DND-41 (cell line): Measurements from ENCODE around the gene GDPD4.

ENCODE experiments used
- ATAC-seq: fragments of 200-7000 bp; cut with Tn5 transposase; 3 replicates; pipeline ENCODE4 v1.9.1; 2021; ENCODE audit warnings: low read depth; ENCODE audit not compliant: insufficient read depth
- DNase-seq: peaks from one replicate; pipeline ENCODE4 v3.0.0-alpha.2; 2020
- H2AFZ ChIP-seq: 2 replicates; pipeline ENCODE4 v1.6.0; 2012; ENCODE audit warnings: low read depth, low read length
- H3K27ac ChIP-seq: 2 replicates; pipeline ENCODE4 v1.5.1; 2012; ENCODE audit warnings: low read length, inconsistent platforms
- H3K27me3 ChIP-seq: fragments of 200-600 bp; sonication (generic); 2 replicates; pipeline ENCODE4 v1.6.0; 2012; ENCODE audit warnings: low read length, mild to moderate bottlenecking, inconsistent platforms; ENCODE audit not compliant: insufficient read depth, poor library complexity
- H3K36me3 ChIP-seq: 2 replicates; pipeline ENCODE4 v1.5.1; 2012; ENCODE audit warnings: low read length, inconsistent platforms; ENCODE audit not compliant: insufficient read depth
- H3K4me1 ChIP-seq: 2 replicates; pipeline ENCODE4 v1.5.1; 2012; ENCODE audit warnings: mild to moderate bottlenecking, low read length; ENCODE audit not compliant: insufficient read depth
- H3K4me2 ChIP-seq: 2 replicates; pipeline ENCODE4 v1.6.0; 2012; ENCODE audit warnings: mild to moderate bottlenecking, moderate library complexity, low read length, inconsistent platforms; ENCODE audit not compliant: insufficient read depth
- H3K4me3 ChIP-seq, 2 experiments: fragments of 200-600 bp in 1 of 2; shearing (Covaris generic) in 1 of 2; 2 replicates each; pipeline ENCODE4 v1.5.1; 2012 to 2016; ENCODE audit warnings: inconsistent platforms in 2 of 2, low read length in 2 of 2, mild to moderate bottlenecking in 2 of 2, low read depth in 1 of 2, moderate library complexity in 1 of 2
- H3K79me2 ChIP-seq: 2 replicates; pipeline ENCODE4 v1.6.0; 2012; ENCODE audit warnings: low read length, inconsistent platforms; ENCODE audit not compliant: insufficient read depth
- H3K9ac ChIP-seq: 2 replicates; pipeline ENCODE4 v1.6.0; 2012; ENCODE audit warnings: low read depth, mild to moderate bottlenecking, inconsistent platforms, low read length, moderate library complexity
- H3K9me3 ChIP-seq: 2 replicates; pipeline ENCODE4 v1.5.1; 2012; ENCODE audit warnings: low read length, moderate library complexity, mild to moderate bottlenecking, inconsistent platforms; ENCODE audit not compliant: insufficient read depth, severe bottlenecking
- H4K20me1 ChIP-seq: 2 replicates; pipeline ENCODE4 v1.6.0; 2012; ENCODE audit warnings: low read length; ENCODE audit not compliant: insufficient read depth
- CTCF ChIP-seq: IDR thresholded peaks from 2 replicates; pipeline ENCODE4 v1.5.1; 2012; ENCODE audit warnings: borderline replicate concordance, low read length, moderate library complexity, mild to moderate bottlenecking; ENCODE audit not compliant: poor library complexity, severe bottlenecking; ENCODE audit errors: extremely low read depth
- EZH2 ChIP-seq: IDR thresholded peaks from 3 replicates; pipeline ENCODE4 v1.6.1; 2012; ENCODE audit warnings: borderline replicate concordance, low read depth, mild to moderate bottlenecking, moderate library complexity, low read length, inconsistent platforms; ENCODE audit not compliant: severe bottlenecking

Gene GDPD4

GRCh38 chr11:77191823-77192495, 109.5 kb downstream of the GDPD4 start:
- ATAC-seq, result 0 out of 3 replicates have a peak, but pooled peaks have one; percentile 34
- H4K20me1 ChIP-seq, result no peaks in the 10 kb centered on the region
- no peaks in the 10 kb centered on the region for H3K27me3 ChIP-seq
- no peaks in the 10 kb centered on the region for H3K4me1 ChIP-seq
- no peak overlapping the region for H3K9ac ChIP-seq
- H3K4me2 ChIP-seq, result no peak overlapping the region
- no peaks in the 10 kb centered on the region for H3K36me3 ChIP-seq
- peak; percentile 47 for TF ChIP-seq CTCF
- TF ChIP-seq EZH2, result no peak
- H3K4me3 ChIP-seq, result no peak overlapping the region
- no peaks in the 10 kb centered on the region for H3K9me3 ChIP-seq
- peak; percentile 40 for DNase-seq
- H3K27ac ChIP-seq, result no peak overlapping the region
- H2AFZ ChIP-seq, result no peak overlapping the region
- H3K79me2 ChIP-seq, result no peaks in the 10 kb centered on the region

DNA sequence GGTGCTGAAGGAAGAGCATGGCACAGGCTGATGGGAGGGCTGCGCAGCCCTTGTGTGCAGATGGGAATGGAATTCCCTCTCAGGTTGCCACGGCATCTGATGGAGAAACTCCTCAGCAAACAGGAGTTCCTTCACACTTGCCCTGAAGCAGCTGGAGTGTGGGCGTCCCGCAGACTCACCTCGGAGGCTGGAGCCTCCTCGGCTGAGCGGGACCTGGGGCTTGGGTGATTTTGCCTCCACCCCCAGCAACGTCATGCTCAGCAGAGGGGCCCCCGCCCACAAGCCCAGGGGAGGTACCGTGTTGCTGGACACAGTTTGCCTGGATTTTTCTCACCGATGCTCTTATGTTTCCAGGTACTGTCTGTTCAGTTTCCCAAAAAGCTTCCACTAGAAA, 110.1 kb downstream of the GDPD4 start:
- DNase-seq (no peak), ATAC-seq (no peak)
- Histone ChIP-seq H3K36me3 (no peaks in the 10 kb centered on the region), H3K4me1 (no peaks in the 10 kb centered on the region), H3K4me3 (no peak overlapping the region), H3K27me3 (no peaks in the 10 kb centered on the region), H3K4me2 (no peak overlapping the region), H4K20me1 (no peaks in the 10 kb centered on the region), H3K79me2 (no peaks in the 10 kb centered on the region), H3K27ac (no peak overlapping the region), H2AFZ (no peak overlapping the region), H3K9ac (no peak overlapping the region), H3K9me3 (no peaks in the 10 kb centered on the region)
- TF ChIP-seq CTCF, result no peak
- TF ChIP-seq EZH2, result no peak

DNA sequence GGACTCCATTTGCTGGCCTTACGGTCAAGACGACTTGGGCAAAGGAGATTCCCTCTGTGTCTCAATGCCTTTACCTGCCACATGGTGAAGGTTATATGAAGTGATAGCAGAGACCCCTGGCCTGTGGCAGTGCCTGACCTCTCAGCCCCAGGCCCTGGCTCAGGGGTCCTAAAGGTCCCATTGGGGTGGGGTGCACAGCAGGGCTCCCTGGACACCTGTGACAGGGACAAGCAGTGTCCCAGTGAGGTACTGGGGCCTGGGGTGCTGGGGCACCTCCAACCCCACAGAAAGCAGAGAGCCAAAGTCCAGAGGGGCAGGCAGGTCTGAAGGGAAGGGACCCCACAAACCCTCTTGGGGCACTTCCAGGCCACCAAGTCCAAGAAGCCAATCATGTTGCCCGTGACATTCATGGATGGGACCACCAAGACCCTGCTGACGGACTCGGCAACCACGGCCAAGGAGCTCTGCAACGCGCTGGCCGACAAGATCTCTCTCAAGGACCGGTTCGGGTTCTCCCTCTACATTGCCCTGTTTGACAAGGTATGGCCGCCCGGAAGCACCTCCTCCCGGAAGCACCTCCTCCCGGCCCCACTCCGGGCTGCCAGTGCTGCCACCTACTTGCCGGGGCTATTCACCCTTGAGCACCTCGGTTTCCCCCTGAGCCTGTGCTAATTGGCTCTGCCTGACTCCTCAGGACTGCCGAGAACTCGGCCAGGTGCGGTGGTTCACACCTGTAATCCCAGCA, 111.0 kb downstream of the GDPD4 start:
- no peak overlapping the region for H2AFZ ChIP-seq
- no peaks in the 10 kb centered on the region for H3K4me1 ChIP-seq
- no peak for ATAC-seq

More for the DNA sequence above, 111.0 kb downstream of the GDPD4 start:
- H3K9ac ChIP-seq, result no peak overlapping the region
- no peaks in the 10 kb centered on the region for H3K9me3 ChIP-seq
- H3K27me3 ChIP-seq, result no peaks in the 10 kb centered on the region
- no peak overlapping the region for H3K4me3 ChIP-seq
- DNase-seq, result no peak
- no peaks in the 10 kb centered on the region for H4K20me1 ChIP-seq
- no peak overlapping the region for H3K27ac ChIP-seq
- H3K4me2 ChIP-seq, result no peak overlapping the region
- no peaks in the 10 kb centered on the region for H3K79me2 ChIP-seq
- TF ChIP-seq CTCF (no peak), EZH2 (no peak)
- no peaks in the 10 kb centered on the region for H3K36me3 ChIP-seq
